Transverse colon (tissue), 4 donors: Measurements from ENCODE around the gene ACOX2. TPM values are rescaled to one million over a fixed set of nuclear protein-coding genes. Genes with fewer than 3 reads are reported as not detected.

ENCODE experiments used
- DNase-seq: peaks from one replicate; pipeline ENCODE4 v3.0.0-alpha.2; 2019
- H3K27ac ChIP-seq, 4 donors: fragments of 200-600 bp; sonication (generic); 2 replicates each; pipeline ENCODE4 v1.5.1; 2016 to 2018; ENCODE audit warnings: inconsistent platforms in 4 of 4
- H3K27me3 ChIP-seq: fragments of 200-600 bp; sonication (generic); 2 replicates; pipeline ENCODE4 v1.5.1; 2017; ENCODE audit warnings: inconsistent platforms
- H3K36me3 ChIP-seq, 4 donors: fragments of 200-600 bp; sonication (generic); 2 replicates each; pipeline ENCODE4 v1.5.1; 2017 to 2019; ENCODE audit warnings: inconsistent platforms in 4 of 4
- H3K4me1 ChIP-seq, 4 donors: fragments of 200-600 bp; sonication (generic); 2 replicates each; pipeline ENCODE4 v1.5.1; 2017 to 2020; ENCODE audit warnings: inconsistent platforms in 4 of 4
- H3K4me3 ChIP-seq, 4 donors: fragments of 200-600 bp; sonication (generic); 1 replicate in 1 of 4; 2 replicates in 3 of 4; pipeline versions ENCODE4 v1.5.1 to v1.6.1; 2017 to 2019; ENCODE audit warnings: inconsistent platforms in 4 of 4
- H3K9me3 ChIP-seq, 2 donors: fragments of 200-600 bp; sonication (generic); 2 replicates each; pipeline ENCODE4 v1.5.1; 2017 to 2019; ENCODE audit warnings: inconsistent platforms in 2 of 2
- EP300 ChIP-seq: sonication (generic); formaldehyde crosslinking; IDR thresholded peaks from one replicate; pipeline ENCODE4 v1.6.1; 2017; ENCODE audit warnings: antibody characterized with exemption, low read depth
- POLR2A ChIP-seq: fragments of 450-650 bp; IDR thresholded peaks from one replicate; pipeline ENCODE4 v1.6.1; 2016; ENCODE audit warnings: antibody characterized with exemption, mild to moderate bottlenecking, moderate library complexity
- POLR2AphosphoS5 ChIP-seq, 3 donors: sonication (generic); formaldehyde crosslinking; IDR thresholded peaks; one replicate each; pipeline ENCODE4 v1.6.1; 2016; ENCODE audit warnings: antibody characterized with exemption in 3 of 3
- WGBS, 2 donors: methylation state at CpG; one replicate each; pipeline ENCODE4 v1.1.5; 2018; ENCODE audit warnings: low coverage in 1 of 2; 5-methylcytosine and 5-hydroxymethylcytosine counted together
- in situ Hi-C, 4 donors: fragments of 200-750 bp; cut with MboI; loops; one replicate each; pipeline versions ENCODE4 v1.15.0 to v1.15.1; 2017; ENCODE audit warnings: low sequenced_read_pairs in 3 of 4, low pct_ligation_motif_present in 1 of 4, low pct_unique_long_range_greater_than_20kb in 1 of 4
- intact Hi-C: fragments of 100-400 bp; cut with DNase I; formaldehyde crosslinking; loops from one replicate; pipeline ENCODE4 v1.15.1; 2023; ENCODE audit warnings: low total_unique reads
- total RNA-seq, 4 donors: library from RNA; depleted of rRNA; stranded (reverse); fragments of >200 nt; gene quantifications; one replicate each; pipeline ENCODE4 v1.1.0, GENCODE V29; 2016
- TF ChIP-seq, protein P1 (sequence below), 5 experiments: fragments of 200-600 bp in 3 of 5; fragments of 450-650 bp in 2 of 5; sonication (generic) in 3 of 5; IDR thresholded peaks; 1 replicate in 2 of 5; 2 replicates in 3 of 5; pipeline ENCODE4 v1.5.1; 2016 to 2017; ENCODE audit warnings: antibody characterized with exemption in 5 of 5, inconsistent platforms in 3 of 5, mild to moderate bottlenecking in 2 of 5, moderate library complexity in 1 of 5

The ACOX2 gene
- total RNA-seq, result 100 to 1,000 TPM in 1 of 4 donors, 10 to 100 TPM in 3; 28.3 to 125 (median 37.9) TPM

DNA sequence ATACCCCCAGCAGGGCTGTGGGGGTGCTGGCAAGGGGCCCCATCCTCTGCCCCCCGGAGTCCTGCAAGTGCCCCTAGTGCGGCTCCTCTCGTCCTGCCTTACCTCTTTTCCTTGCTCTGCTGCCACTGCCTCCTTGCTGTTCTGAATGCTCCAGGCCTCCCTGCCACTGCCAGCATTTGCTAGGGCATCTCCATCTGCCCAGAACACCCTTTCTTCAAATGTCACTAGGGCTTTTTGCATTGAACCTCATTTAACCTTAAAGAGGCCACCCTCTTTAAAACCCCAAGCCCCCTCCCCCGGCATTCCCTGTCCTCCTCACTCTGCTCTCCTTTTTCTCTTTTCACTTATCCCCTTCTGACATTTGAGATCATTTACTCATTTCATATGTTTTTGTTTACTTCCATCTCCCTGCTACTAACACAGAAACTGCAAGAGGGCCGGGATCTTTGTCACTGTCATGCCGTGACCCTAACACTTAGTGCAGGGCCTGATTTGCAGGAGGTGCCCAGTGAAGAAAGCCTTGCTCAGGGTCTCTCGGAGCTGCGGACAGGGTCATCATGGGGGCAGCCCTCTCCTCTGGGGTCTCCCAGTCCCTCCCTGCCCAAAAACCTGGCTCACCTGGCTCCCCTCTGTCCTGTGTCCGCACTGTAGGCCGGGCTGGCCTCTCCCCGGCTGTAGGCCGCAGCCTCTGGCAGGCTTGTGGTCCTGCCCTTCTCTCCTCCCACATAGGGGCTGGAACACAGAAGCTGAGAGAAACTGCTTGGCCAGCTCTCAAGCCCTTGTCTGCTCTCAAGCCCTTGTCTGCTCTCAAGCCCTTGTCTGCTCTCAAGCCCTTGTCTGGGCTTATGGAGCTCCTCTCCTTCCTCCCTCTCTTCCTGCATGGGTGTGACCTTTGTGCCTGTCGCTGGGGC, at the start of gene ACOX2:
ACOX2 (minus strand) TSS at position 690 of the 911 bp plus-strand sequence. CDS start 2,084 bp downstream, outside the sequence.
- Histone ChIP-seq H3K36me3 (no peaks in the 10 kb centered on the region), H3K4me1 (peaks cover 24 to 63% (median 40%) of the 10 kb centered on the region in 4 donors), H3K27ac (peak within 1 kb of the TSS; percentile 84 to 90 (median 86)), H3K9me3 (no peaks in the 10 kb centered on the region), H3K4me3 (peak within 1 kb of the TSS in 3 of 4 donors; percentile 15 to 38 (median 22)), H3K27me3 (no peaks in the 10 kb centered on the region)
- in situ Hi-C loops (loop anchor here (10.0 to 25.0 kb wide), 4 partner anchors 62 to 224 kb away; partner anchors contain the start of genes HTD2 (in 1 of the 4) and RPP14 (in 1 of the 4)), intact Hi-C loops (loop anchor here (10.0 kb wide), 1 partner anchor 72 kb away; no protein-coding TSS in a partner anchor)
- TF ChIP-seq, protein P1, sequence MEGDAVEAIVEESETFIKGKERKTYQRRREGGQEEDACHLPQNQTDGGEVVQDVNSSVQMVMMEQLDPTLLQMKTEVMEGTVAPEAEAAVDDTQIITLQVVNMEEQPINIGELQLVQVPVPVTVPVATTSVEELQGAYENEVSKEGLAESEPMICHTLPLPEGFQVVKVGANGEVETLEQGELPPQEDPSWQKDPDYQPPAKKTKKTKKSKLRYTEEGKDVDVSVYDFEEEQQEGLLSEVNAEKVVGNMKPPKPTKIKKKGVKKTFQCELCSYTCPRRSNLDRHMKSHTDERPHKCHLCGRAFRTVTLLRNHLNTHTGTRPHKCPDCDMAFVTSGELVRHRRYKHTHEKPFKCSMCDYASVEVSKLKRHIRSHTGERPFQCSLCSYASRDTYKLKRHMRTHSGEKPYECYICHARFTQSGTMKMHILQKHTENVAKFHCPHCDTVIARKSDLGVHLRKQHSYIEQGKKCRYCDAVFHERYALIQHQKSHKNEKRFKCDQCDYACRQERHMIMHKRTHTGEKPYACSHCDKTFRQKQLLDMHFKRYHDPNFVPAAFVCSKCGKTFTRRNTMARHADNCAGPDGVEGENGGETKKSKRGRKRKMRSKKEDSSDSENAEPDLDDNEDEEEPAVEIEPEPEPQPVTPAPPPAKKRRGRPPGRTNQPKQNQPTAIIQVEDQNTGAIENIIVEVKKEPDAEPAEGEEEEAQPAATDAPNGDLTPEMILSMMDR (IDR thresholded peaks at IDR 0.05), result no peak
- TF ChIP-seq EP300, result no peak
- no peak for TF ChIP-seq POLR2AphosphoS5 (IDR thresholded peaks at IDR 0.05)
- TF ChIP-seq POLR2A, result peak; percentile 24
- DNase-seq, result peak; percentile 42
- 28 to 33% methylated on average over 5 to 13 of the region's 13 CpGs for WGBS, 2 donors

DNA sequence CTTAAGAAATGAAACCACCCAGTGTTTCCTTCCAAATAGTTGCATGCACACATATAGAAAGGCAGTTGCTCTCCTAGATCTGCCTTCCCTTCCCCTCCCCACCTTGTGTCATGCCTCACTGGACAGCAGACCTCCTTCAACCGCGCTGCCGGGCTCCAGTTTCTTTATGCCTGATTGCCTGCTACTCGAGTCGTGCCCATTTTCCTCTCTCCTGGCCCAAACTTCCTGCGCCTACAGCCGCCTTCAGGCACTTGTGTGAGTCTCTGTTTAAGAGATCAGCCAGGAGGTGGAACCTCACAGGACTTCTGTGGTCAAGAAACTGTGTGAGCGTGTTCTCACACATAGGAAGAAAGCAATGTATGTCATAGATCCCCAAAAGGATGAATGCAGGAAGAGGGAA, 49.0 kb upstream of the ACOX2 start:
- in situ Hi-C loops, result no loop called here
- 26 to 36% methylated on average over 8 of the region's 8 CpGs for WGBS, 2 donors
- intact Hi-C loops, result no loop called here
- peaks cover 4 to 23% (median 13%) of the 10 kb centered on the region in 4 donors for H3K4me1 ChIP-seq
- no peak for DNase-seq
- peak overlapping the region in 2 of 4 donors; percentile 51 to 59 for H3K4me3 ChIP-seq
- H3K27me3 ChIP-seq, result peaks cover 28% of the 10 kb centered on the region
- TF ChIP-seq POLR2A (no peak), EP300 (no peak), POLR2AphosphoS5 (IDR thresholded peaks at IDR 0.05) (no peak)
- TF ChIP-seq, protein P1 (IDR thresholded peaks at IDR 0.05), result no peak
- no peaks in the 10 kb centered on the region for H3K36me3 ChIP-seq
- peak overlapping the region; percentile 41 to 83 (median 75) for H3K27ac ChIP-seq
- H3K9me3 ChIP-seq, result no peaks in the 10 kb centered on the region

DNA sequence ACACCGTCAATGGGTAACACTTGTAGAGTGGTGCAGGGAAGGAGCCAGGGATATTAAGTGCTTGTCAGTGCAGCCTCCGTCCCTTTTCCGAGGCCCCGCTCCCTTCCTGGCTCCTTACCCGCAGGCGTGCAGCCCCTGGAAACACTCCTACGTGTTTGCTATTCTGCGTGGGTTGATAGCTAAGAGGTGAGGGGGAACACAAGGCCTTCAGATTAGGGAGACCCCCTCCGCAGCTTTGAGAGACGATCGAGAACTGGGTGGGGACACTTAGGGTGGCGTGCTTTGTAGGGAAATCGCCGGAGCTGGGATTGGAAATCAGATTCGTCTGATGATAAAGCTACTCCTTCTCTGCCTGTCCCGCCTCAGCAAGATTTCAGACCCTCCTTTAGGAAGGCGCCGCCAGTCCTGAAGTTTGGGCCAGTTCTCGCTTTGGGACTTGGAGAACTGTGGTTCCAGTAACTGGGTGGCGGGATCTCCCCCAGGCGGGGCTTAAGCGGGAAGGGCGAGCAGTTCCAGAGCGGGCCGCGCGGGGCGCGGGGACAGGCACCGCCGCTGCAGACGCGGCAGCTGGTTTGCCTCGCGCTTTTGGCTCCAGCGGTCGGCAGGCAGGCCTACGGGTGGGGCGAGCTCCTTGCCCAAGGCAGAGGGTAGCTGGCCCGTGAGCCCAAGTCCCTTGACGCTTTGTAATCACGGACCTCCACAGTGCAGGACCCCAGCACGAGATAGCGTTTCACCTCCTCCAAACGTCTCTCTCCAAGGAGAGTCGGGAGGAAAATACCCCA, 48.2 kb upstream of the ACOX2 start:
- peak overlapping the region; percentile 72 to 83 (median 78) for H3K27ac ChIP-seq
- H3K27me3 ChIP-seq, result peaks cover 28% of the 10 kb centered on the region
- TF ChIP-seq EP300, result peak; percentile 41
- TF ChIP-seq, protein P1 (IDR thresholded peaks at IDR 0.05), result peak; percentile 83 to 90 (median 89)
- TF ChIP-seq POLR2A, result no peak
- peak; percentile 19 to 66 (median 29) for TF ChIP-seq POLR2AphosphoS5 (IDR thresholded peaks at IDR 0.05)
- no peaks in the 10 kb centered on the region for H3K36me3 ChIP-seq
- H3K9me3 ChIP-seq, result no peaks in the 10 kb centered on the region
- intact Hi-C loops, result no loop called here
- whole genome bisulfite sequencing, 2 donors, result 3 to 4% methylated on average over 9 to 41 of the region's 46 CpGs
- peak; percentile 81 for DNase-seq
- in situ Hi-C loops, result no loop called here
- peaks cover 4 to 23% (median 13%) of the 10 kb centered on the region in 4 donors for H3K4me1 ChIP-seq
- H3K4me3 ChIP-seq, result peak overlapping the region; percentile 29 to 59 (median 48)

DNA sequence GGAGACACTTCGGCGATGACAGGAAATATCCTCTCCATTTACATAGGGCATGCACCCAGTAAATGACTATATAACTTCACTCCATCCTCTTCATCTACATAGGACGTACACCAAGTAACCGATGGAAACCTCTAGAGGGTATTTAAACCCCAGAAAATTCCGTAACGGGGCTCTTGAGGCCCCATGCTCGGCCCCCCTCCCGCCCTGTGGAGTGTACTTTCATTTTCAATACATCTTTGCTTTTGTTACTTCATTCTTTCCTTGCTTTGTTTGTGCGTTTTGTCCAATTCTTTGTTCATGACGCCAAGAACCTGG, 47.7 kb upstream of the ACOX2 start:
- 24 to 37% methylated on average over 9 to 10 of the region's 10 CpGs for WGBS, 2 donors
- Histone ChIP-seq H3K36me3 (no peaks in the 10 kb centered on the region), H3K9me3 (no peaks in the 10 kb centered on the region), H3K27ac (peak overlapping the region; percentile 72 to 83 (median 78)), H3K4me1 (peaks cover 4 to 23% (median 13%) of the 10 kb centered on the region in 4 donors), H3K4me3 (peak overlapping the region; percentile 29 to 59 (median 48)), H3K27me3 (peaks cover 28% of the 10 kb centered on the region)
- TF ChIP-seq, protein P1 (IDR thresholded peaks at IDR 0.05), result no peak
- TF ChIP-seq EP300 (no peak), POLR2A (no peak), POLR2AphosphoS5 (IDR thresholded peaks at IDR 0.05) (no peak)
- intact Hi-C loops (no loop called here), in situ Hi-C loops (no loop called here)
- no peak for DNase-seq
